ENCODE results near the gene ELFN1. TPM values are rescaled to one million over a fixed set of nuclear protein-coding genes. Genes with fewer than 3 reads are reported as not detected.

Gene ELFN1
- polyA plus RNA-seq, 1 donor from 2014 or later, result 0.54 TPM

DNA sequence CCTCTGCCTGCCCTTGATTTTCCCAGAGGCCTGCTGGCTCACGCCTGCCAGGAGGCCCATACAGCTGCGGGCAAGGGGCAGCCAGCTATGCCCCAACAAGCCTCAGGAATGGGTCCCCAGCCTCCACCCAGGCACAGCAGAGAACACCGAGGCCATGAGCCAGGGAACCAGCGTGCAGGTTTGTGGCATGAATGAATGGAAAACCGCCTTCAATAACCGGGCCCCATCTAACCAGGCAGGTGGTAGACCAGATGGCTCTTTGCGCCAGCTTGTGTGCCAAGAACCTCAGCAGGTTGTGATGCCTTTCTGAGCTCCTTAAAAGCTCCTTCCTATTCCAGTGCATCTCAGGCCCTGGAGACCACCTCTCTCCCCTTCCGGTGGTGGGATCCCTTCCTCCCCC lies 50.2 kb downstream of the ELFN1 start:
- peaks cover 0 to 3% (median 0%) of the 10 kb centered on the region in 3 donors for H3K9me3 Mint-ChIP-seq

DNA sequence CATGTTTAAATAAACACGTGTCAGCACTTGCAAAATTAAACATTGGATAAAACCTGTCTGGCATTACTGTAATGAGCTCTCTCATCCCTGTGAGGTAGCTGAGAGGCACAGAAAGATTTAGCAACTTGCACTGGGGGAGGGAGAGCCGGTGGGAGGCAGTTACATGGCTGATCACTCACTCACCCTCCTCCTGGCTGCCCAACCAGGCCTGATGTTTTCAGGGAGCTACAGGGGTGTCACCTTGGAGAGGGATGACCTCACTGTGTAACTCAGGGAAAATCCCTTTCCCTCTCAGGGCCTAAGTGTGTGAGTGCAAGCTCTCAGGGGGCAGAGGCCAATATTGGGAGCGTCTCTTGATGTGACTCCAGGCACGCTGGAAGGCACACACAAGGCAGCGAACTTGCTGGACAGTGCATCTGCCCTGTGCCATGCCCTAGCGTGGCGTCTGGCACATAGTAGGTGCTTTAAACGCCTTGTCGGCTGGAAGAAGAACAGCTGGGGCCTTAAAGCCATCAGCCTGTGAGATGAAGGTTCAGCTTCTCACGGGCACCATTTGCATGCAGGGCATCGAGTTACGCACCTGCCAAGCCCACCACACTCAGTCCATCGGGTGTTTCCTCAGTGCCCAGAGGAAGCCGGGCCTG lies 51.1 kb downstream of the ELFN1 start:
- peaks cover 9% of the 10 kb centered on the region for H3K27me3 Mint-ChIP-seq
- no peak overlapping the region for H3K27ac Mint-ChIP-seq
- H3K4me3 Mint-ChIP-seq, result no peak overlapping the region
- H3K4me1 Mint-ChIP-seq, result no peaks in the 10 kb centered on the region
- peaks cover 0 to 3% (median 0%) of the 10 kb centered on the region in 3 donors for H3K9me3 Mint-ChIP-seq
- no peaks in the 10 kb centered on the region for H3K36me3 Mint-ChIP-seq

More for the DNA sequence above, 50.2 kb downstream of the ELFN1 start:
- Mint-ChIP-seq H3K4me1 (no peaks in the 10 kb centered on the region), H3K27me3 (peaks cover 11% of the 10 kb centered on the region), H3K36me3 (peaks cover 1% of the 10 kb centered on the region), H3K4me3 (no peak overlapping the region), H3K27ac (no peak overlapping the region)

DNA sequence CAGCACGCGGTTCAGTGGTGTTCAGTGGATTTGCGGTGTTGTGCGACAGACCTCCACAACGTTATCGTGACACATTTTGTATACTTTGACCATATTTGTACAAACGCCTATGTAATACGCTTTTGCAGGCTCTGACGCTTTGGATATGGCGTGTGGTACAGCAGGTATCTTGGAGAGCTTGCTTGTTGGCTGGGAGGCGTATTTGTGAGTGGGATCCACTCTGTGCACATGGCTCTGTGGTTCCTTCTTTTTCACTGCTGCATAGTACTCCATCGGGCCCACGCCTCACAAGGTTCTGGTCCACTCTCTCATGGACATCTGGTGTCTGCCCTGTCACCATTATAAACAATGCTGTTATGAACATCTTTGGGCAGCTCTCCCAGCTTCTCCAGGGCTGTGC lies 53.2 kb downstream of the ELFN1 start:
- Mint-ChIP-seq H3K9me3 (peaks cover 0 to 7% (median 0%) of the 10 kb centered on the region in 3 donors), H3K4me1 (no peaks in the 10 kb centered on the region), H3K27ac (no peak overlapping the region), H3K4me3 (no peak overlapping the region), H3K27me3 (peaks cover 1% of the 10 kb centered on the region), H3K36me3 (no peaks in the 10 kb centered on the region)

DNA sequence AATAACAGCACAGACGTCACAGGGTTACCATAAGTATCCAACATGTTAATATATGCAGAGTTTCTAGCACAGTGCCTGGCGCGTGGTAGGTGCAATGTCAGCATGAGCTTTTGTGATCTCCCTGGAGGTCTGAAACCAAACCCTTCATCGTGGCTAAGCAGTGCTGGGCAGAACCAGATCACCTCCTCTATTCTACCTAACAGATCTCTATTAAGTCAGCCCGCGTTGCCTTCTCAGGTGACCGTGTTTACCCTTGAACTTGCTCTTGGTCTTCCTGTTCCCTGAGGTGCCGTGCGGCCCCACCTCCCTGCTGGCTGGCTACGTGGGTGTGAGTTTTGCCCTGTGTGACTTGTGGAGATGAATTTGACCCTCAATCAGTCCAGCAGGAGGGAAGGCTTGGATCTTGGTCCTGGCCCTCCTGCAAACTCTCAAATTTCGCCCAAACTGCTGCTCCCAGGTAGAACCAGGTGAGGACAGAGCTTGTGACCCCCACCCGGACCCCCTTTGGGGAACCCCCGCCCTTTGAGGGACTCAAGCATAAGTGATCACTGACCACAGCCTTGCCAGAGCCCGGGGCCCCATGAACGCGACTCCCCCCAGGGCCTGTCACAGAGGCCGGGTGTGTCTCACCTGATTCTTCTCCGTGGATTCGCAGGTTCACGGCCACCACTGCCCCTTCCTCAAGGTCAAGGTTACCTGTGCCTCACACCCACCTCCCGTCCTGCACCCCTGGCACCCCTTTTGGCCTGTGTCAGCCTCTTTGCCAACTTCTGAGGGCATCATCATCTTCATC lies 54.2 kb downstream of the ELFN1 start:
- no peaks in the 10 kb centered on the region for H3K4me1 Mint-ChIP-seq
- H3K27me3 Mint-ChIP-seq, result peaks cover 1% of the 10 kb centered on the region
- H3K27ac Mint-ChIP-seq, result no peak overlapping the region

DNA sequence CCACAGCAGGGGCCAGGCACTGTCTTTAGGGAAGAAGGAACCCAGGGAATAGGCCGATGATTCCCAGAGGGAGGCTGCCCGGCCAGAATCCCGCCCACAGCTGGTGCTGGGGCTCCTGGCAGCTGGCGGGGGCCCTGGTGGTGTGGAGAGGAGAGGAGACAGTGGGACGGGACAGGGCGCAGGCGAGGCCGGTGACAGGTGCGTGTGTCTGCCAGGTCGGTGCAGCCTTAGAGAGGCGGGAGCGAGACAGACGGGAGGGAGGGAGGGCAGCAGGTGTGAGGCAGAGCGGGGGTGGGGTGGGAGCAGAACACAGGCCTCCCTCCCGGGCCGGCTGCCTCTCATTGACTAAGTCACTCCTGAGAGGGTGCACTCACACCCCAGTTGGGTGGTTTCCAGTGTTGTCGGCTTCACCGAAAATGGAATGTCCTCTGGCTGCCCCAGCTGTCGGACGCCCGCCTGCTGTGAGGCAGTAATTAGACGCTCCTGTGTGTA lies 55.2 kb downstream of the ELFN1 start:
- H3K4me1 Mint-ChIP-seq, result no peaks in the 10 kb centered on the region
- H3K27me3 Mint-ChIP-seq, result peaks cover 1% of the 10 kb centered on the region
- no peak overlapping the region for H3K4me3 Mint-ChIP-seq
- H3K36me3 Mint-ChIP-seq, result no peaks in the 10 kb centered on the region
- H3K27ac Mint-ChIP-seq, result no peak overlapping the region
- peaks cover 0 to 7% (median 0%) of the 10 kb centered on the region in 3 donors for H3K9me3 Mint-ChIP-seq

More for the DNA sequence above, 54.2 kb downstream of the ELFN1 start:
- Mint-ChIP-seq H3K36me3 (no peaks in the 10 kb centered on the region), H3K9me3 (peaks cover 0 to 7% (median 0%) of the 10 kb centered on the region in 3 donors), H3K4me3 (no peak overlapping the region)

DNA sequence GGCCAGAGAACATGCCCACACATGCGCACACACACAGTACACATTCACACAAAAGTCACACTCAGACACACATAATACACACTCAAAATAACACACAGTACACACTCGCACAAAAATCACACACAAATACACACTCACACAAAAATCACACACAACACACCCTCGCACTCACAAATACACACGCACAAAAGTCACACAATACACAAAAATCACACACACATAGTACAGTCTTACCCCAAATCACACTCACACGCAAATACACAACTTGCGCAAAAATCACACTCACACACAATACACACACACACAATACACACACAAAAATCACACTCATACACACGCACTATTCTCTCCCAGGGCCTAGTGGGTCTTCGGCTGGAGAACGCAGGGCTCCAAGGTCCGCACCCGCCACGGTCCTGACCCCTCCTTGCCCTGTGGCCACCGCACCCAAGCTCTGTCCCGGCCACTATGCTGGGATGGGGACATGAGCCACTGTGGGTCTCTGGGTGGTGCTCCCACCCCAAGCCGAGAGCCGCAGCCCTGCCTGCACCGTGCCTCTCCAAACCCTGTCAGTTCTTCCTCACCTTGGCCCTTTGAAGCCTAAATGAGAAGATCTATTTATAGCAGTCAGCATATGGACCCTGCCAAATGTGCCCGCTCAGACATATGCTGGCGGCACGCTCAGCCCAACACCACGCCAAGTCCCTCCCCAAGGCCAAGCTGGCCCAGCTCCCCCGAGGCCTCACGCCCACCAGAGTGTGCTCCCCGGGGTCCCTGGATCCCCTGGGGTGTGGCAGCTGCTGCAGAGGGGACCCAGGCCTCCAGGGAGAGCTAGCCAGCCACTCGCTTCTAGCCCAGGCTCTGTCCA lies 55.9 kb downstream of the ELFN1 start:
- no peaks in the 10 kb centered on the region for H3K36me3 Mint-ChIP-seq
- no peaks in the 10 kb centered on the region for H3K4me1 Mint-ChIP-seq
- H3K4me3 Mint-ChIP-seq, result no peak overlapping the region
- H3K27me3 Mint-ChIP-seq, result peaks cover 1% of the 10 kb centered on the region
- no peak overlapping the region for H3K27ac Mint-ChIP-seq
- H3K9me3 Mint-ChIP-seq, result peaks cover 0 to 7% (median 0%) of the 10 kb centered on the region in 3 donors

DNA sequence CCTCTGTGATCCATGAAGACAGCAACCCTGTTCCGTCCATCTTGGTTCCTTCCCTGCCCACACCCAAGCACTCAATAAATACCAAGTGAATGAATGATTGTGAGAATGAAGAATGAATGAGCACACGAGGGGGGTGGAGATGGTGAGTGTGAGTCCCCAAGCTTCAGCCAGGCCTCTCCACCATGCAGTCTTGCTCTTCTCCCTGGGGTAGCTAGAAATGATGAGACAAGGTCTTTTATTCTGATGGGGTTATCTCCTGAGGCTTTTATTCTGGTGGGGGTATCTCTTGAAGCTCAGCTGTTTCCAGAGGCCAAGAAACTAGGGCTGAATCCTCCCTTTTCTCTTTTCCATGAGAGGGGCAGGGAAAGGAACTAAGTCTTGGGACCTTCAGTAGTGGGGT lies 57.0 kb downstream of the ELFN1 start:
- Mint-ChIP-seq H3K27me3 (peaks cover 3% of the 10 kb centered on the region), H3K4me1 (no peaks in the 10 kb centered on the region), H3K9me3 (peaks cover 0 to 7% (median 0%) of the 10 kb centered on the region in 3 donors), H3K27ac (no peak overlapping the region), H3K4me3 (no peak overlapping the region), H3K36me3 (no peaks in the 10 kb centered on the region)

DNA sequence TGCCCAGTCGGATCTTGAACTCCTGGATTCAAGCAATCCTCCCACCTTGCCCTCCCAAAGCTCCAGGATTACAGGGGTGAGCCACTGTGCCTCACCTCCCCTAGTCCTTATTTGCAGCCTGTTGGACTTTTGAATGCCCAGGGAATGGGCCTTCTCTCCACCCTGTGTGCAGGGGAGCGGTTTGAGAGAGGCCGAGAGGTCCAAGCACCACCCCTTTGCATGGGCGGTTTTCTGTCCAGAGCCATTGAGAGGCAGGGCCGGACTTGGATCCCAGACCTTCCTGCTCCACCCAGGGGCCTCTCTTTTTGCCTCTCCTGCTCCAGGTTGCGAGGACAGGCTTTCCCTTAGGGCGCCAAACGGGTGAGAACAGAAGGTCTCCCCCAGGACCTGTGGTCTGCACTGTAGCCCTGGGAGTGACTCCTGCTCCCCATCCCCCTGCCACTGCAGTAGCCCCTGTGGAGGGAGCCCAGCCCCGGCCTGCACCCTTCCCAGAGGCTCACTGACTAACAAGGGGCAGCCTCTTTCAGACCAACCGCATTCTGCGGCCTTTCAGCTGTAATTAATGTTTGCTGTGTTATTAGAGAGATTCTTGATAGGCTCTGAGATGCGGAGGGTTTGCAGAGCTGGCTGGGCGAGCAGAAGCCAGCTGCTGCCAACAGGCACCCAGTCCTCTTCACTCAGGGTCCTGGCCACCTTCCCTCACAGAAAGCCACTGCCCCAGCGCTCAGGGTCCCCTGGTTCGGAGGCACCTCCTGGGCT lies 57.9 kb downstream of the ELFN1 start:
- peaks cover 0 to 7% (median 0%) of the 10 kb centered on the region in 3 donors for H3K9me3 Mint-ChIP-seq
- H3K36me3 Mint-ChIP-seq, result no peaks in the 10 kb centered on the region
- H3K27me3 Mint-ChIP-seq, result peaks cover 3% of the 10 kb centered on the region
- H3K27ac Mint-ChIP-seq, result peak overlapping the region in 1 of 3 donors; percentile 43
- H3K4me3 Mint-ChIP-seq, result no peak overlapping the region
- no peaks in the 10 kb centered on the region for H3K4me1 Mint-ChIP-seq

DNA sequence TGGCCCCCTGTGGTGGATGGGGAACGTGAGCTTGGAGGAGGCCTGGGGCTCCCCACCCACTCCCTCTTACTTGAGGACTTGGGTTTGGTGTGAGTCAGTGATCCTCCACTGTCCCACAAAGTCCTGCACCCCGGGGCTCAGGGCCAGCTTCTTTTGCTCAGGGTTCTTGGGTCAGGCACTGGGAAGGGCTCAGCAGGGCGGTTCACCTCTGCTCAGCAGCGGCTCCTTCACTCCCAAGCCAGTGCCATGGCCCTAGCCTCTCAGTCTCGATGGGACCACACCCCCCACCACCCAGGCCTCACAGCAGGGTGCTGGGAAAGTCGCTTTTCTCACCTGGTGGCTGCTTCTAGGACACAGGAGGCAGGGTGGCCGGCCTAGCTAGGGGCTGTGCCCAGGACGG lies 59.1 kb downstream of the ELFN1 start:
- no peak overlapping the region for H3K27ac Mint-ChIP-seq
- H3K4me3 Mint-ChIP-seq, result no peak overlapping the region
- no peaks in the 10 kb centered on the region for H3K4me1 Mint-ChIP-seq
- peaks cover 0 to 5% (median 0%) of the 10 kb centered on the region in 3 donors for H3K9me3 Mint-ChIP-seq
- peaks cover 3% of the 10 kb centered on the region for H3K27me3 Mint-ChIP-seq
- no peaks in the 10 kb centered on the region for H3K36me3 Mint-ChIP-seq

DNA sequence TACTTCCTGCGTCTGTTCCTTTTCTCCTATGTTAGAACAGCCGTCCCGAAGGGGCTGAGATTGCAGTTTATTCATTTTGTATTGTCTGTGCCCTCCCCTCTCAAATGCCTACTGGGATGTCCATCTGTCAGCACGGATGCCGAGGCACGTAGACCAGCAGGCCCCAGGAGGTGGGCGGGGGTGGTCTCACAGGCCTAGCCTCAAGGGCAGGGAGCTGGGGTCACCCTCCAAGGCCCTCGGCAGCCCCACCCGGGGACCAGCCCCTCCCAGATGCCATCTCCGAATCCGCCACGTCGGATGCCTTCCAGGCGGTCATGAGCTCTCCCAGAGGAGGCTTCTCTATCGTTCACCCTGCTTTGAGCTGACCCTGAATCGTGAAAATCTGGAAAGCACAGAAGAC lies 59.7 kb downstream of the ELFN1 start:
- Mint-ChIP-seq H3K9me3 (peaks cover 0 to 4% (median 0%) of the 10 kb centered on the region in 3 donors), H3K27me3 (peaks cover 3% of the 10 kb centered on the region), H3K4me1 (no peaks in the 10 kb centered on the region)

DNA sequence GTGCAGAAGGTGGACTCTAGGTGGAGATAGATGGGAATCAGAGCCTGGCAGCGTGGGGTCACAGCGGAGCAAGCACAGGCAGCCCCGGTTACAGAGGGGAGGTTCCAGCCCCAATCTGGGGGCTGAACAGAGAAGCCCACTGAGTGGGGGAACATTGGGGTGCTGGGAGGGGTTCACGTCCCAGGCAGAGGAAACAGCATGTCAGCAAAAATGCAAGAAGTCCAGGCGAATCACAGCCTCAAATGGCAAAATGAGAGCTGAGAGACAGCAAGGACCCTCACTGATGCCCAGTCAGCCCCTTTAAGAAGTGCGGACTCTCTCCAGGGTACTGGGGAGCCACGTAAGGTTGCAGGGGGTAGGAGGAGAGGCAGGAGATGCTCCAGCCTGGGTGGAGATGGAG lies 62.0 kb downstream of the ELFN1 start:
- no peak overlapping the region for H3K4me3 Mint-ChIP-seq
- no peaks in the 10 kb centered on the region for H3K36me3 Mint-ChIP-seq

More for the DNA sequence above, 59.7 kb downstream of the ELFN1 start:
- H3K4me3 Mint-ChIP-seq, result no peak overlapping the region
- no peaks in the 10 kb centered on the region for H3K36me3 Mint-ChIP-seq
- no peak overlapping the region for H3K27ac Mint-ChIP-seq

DNA sequence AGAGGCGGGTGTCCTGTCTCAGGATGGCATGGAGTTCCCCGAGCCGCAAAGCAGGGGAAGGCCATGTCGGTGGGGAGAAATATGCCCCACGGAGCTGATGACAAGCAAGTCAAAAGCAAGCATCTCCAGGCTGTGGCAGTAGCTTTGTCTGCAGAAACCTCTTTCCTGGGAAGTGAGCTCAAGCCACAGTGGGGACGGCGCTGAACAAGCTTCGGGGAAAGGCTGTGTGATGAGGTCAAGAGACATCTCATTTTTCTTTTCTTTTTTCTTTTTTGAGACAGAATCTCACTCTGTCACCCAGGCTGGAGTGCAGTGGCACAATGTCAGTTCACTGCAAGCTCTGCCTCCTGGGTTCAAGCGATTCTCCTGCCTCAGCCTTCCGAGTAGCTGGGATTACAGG lies 62.6 kb downstream of the ELFN1 start:
- Mint-ChIP-seq H3K4me3 (no peak overlapping the region), H3K9me3 (no peaks in the 10 kb centered on the region), H3K27ac (no peak overlapping the region), H3K27me3 (peaks cover 2% of the 10 kb centered on the region), H3K36me3 (no peaks in the 10 kb centered on the region), H3K4me1 (no peaks in the 10 kb centered on the region)

More for the DNA sequence above, 62.0 kb downstream of the ELFN1 start:
- H3K4me1 Mint-ChIP-seq, result no peaks in the 10 kb centered on the region
- H3K27ac Mint-ChIP-seq, result no peak overlapping the region
- peaks cover 2% of the 10 kb centered on the region for H3K27me3 Mint-ChIP-seq
- peaks cover 0 to 2% (median 0%) of the 10 kb centered on the region in 3 donors for H3K9me3 Mint-ChIP-seq

DNA sequence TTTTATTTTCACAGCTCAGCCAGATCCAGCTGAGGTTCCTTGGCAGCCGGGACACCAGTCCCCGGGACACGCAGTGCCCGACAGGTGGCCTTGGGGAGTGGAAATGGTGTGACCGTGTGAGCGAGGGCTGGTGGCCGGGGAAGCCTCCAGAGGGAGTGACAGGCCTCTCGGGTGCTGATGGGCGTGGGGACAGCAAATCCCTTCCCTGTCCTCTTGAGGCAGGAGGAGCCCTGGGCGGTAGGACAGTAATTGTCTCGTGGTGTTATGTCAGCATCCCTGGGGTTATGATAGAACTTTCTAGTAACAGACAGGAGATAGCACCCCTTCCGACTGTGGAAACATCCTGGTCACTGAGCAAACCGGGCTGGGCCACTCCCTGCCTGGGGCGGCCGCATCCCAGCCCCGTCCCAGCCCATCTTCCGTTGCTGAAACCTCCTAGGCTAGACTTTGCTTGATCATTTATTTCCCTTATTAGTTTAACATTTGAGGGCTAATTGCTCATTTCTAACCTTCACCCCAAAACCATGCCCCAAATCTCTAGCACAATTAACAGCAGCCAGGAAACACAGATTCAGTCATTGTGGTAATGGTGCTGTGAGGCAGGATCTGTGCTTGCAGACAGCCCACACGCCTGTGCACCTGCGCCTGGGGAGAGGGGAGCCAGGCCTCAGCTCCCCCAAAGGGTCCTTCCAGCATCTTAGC lies 63.3 kb downstream of the ELFN1 start:
- Mint-ChIP-seq H3K27ac (no peak overlapping the region), H3K4me3 (no peak overlapping the region), H3K9me3 (no peaks in the 10 kb centered on the region), H3K4me1 (peaks cover 0 to 3% (median 0%) of the 10 kb centered on the region in 3 donors), H3K36me3 (no peaks in the 10 kb centered on the region), H3K27me3 (peaks cover 6% of the 10 kb centered on the region)
